Karpas-422 (cell line): Measurements from ENCODE around the gene PTPRC. TPM values are rescaled to one million over a fixed set of nuclear protein-coding genes. Genes with fewer than 3 reads are reported as not detected.
A peak's percentile ranks its signal among the peaks of the same experiment; 100 is the strongest.

Source experiments
- DNase-seq: peaks from one replicate; pipeline ENCODE4 v3.0.0-alpha.2; 2015
- H2AFZ ChIP-seq: fragments of 200-600 bp; sonication (generic); 2 replicates; pipeline ENCODE4 v1.6.1; 2014; ENCODE audit warnings: antibody characterized with exemption, low read length, mixed read lengths
- H3K27ac ChIP-seq: fragments of 200-600 bp; sonication (generic); 2 replicates; pipeline ENCODE4 v1.5.1; 2014; ENCODE audit warnings: mild to moderate bottlenecking, low read length, moderate library complexity
- H3K27me3 ChIP-seq: fragments of 200-600 bp; sonication (generic); 2 replicates; pipeline ENCODE4 v1.6.1; 2014; ENCODE audit warnings: low read length, mixed read lengths
- H3K36me3 ChIP-seq: fragments of 200-600 bp; sonication (generic); 2 replicates; pipeline ENCODE4 v1.6.1; 2014; ENCODE audit warnings: low read length, mixed read lengths; ENCODE audit not compliant: insufficient read depth
- H3K4me1 ChIP-seq: fragments of 200-600 bp; sonication (generic); 2 replicates; pipeline ENCODE4 v1.6.1; 2014; ENCODE audit warnings: mild to moderate bottlenecking, low read length, mixed read lengths
- H3K4me2 ChIP-seq: fragments of 200-600 bp; sonication (generic); 2 replicates; pipeline ENCODE4 v1.6.1; 2014; ENCODE audit warnings: low read length, low read depth, mild to moderate bottlenecking; ENCODE audit not compliant: poor library complexity, severe bottlenecking
- H3K4me3 ChIP-seq: fragments of 200-600 bp; sonication (generic); 2 replicates; pipeline ENCODE4 v1.5.1; 2014; ENCODE audit warnings: mild to moderate bottlenecking, antibody characterized with exemption, low read length, mixed read lengths
- H3K79me2 ChIP-seq: fragments of 200-600 bp; sonication (generic); 2 replicates; pipeline ENCODE4 v1.6.1; 2014; ENCODE audit warnings: mild to moderate bottlenecking, low read length, mixed read lengths
- H3K9ac ChIP-seq: fragments of 200-600 bp; sonication (generic); 2 replicates; pipeline ENCODE4 v1.6.0; 2014; ENCODE audit warnings: low read length
- H3K9me2 ChIP-seq: fragments of 200-600 bp; sonication (generic), shearing (Covaris generic); replicated peaks from 2 replicates; pipeline ENCODE4 v1.6.0; 2014; ENCODE audit warnings: mild to moderate bottlenecking, low read length, moderate library complexity; ENCODE audit not compliant: insufficient read depth
- H3K9me3 ChIP-seq: fragments of 300-700, 200-600 bp; sonication (generic); 2 replicates; pipeline ENCODE4 v1.6.1; 2014; ENCODE audit warnings: low read length, mixed read lengths
- H4K20me1 ChIP-seq: fragments of 200-600 bp; sonication (generic); 2 replicates; pipeline ENCODE4 v1.6.1; 2014; ENCODE audit warnings: mild to moderate bottlenecking, antibody characterized with exemption, low read length, low read depth; ENCODE audit not compliant: insufficient read depth
- total RNA-seq: library from RNA; depleted of rRNA; stranded (reverse); fragments of >200 nt; shearing (Covaris generic); gene quantifications from 2 replicates; pipeline ENCODE4 v1.2.3, GENCODE V29; 2014; ENCODE audit warnings: low replicate concordance

The PTPRC gene
- total RNA-seq, 1 experiment from 2014 or later = 812 TPM

GRCh38 chr1:198640174-198640573 lies 1.3 kb downstream of the PTPRC start:
- Histone ChIP-seq H3K36me3 (peaks cover 37% of the 10 kb centered on the region), H3K4me3 (peak overlapping the region; percentile 61), H4K20me1 (no peaks in the 10 kb centered on the region), H3K9ac (peak overlapping the region; percentile 82), H3K4me2 (peak overlapping the region; percentile 90), H2AFZ (no peak overlapping the region), H3K79me2 (peaks cover 49% of the 10 kb centered on the region), H3K27ac (peak overlapping the region; percentile 99), H3K9me2 (no peaks in the 10 kb centered on the region), H3K27me3 (no peaks in the 10 kb centered on the region), H3K9me3 (no peaks in the 10 kb centered on the region), H3K4me1 (peaks cover 98% of the 10 kb centered on the region)
- DNase-seq = no peak

GRCh38 chr1:198641501-198641900 lies 2.7 kb downstream of the PTPRC start:
- Histone ChIP-seq H3K36me3 (peaks cover 50% of the 10 kb centered on the region), H3K4me1 (peaks cover 98% of the 10 kb centered on the region), H3K9me2 (no peaks in the 10 kb centered on the region), H3K4me2 (peak overlapping the region; percentile 90), H3K4me3 (peak overlapping the region; percentile 61), H3K27ac (peak overlapping the region; percentile 99), H4K20me1 (no peaks in the 10 kb centered on the region), H3K79me2 (peaks cover 62% of the 10 kb centered on the region), H2AFZ (no peak overlapping the region), H3K9me3 (0 out of 2 replicates have a peak, but pooled peaks cover under 1% of the 10 kb centered on the region), H3K27me3 (no peaks in the 10 kb centered on the region), H3K9ac (peak overlapping the region; percentile 82)
- DNase-seq = peak; percentile 89

- Histone ChIP-seq H3K9ac (peak overlapping the region; percentile 82), H3K9me2 (no peaks in the 10 kb centered on the region), H3K4me2 (peak overlapping the region; percentile 90), H3K36me3 (peaks cover 56% of the 10 kb centered on the region), H2AFZ (no peak overlapping the region), H3K4me3 (peak overlapping the region; percentile 61), H3K27ac (peak overlapping the region; percentile 99), H3K9me3 (0 out of 2 replicates have a peak, but pooled peaks cover 2% of the 10 kb centered on the region), H3K27me3 (no peaks in the 10 kb centered on the region), H3K4me1 (peaks cover 98% of the 10 kb centered on the region), H4K20me1 (no peaks in the 10 kb centered on the region), H3K79me2 (peaks cover 68% of the 10 kb centered on the region)
- no peak for DNase-seq
These were observed 3.3 kb downstream of the PTPRC start for GRCh38 chr1:198641966-198642668.

- H3K27me3 ChIP-seq = no peaks in the 10 kb centered on the region
- peak overlapping the region; percentile 90 for H3K4me2 ChIP-seq
- peaks cover 96% of the 10 kb centered on the region for H3K4me1 ChIP-seq
- no peak overlapping the region for H2AFZ ChIP-seq
- peaks cover 63% of the 10 kb centered on the region for H3K36me3 ChIP-seq
- no peak for DNase-seq
- no peaks in the 10 kb centered on the region for H4K20me1 ChIP-seq
- H3K9me2 ChIP-seq = no peaks in the 10 kb centered on the region
- H3K4me3 ChIP-seq = no peak overlapping the region
- H3K9me3 ChIP-seq = 0 out of 2 replicates have a peak, but pooled peaks cover 2% of the 10 kb centered on the region
- peaks cover 75% of the 10 kb centered on the region for H3K79me2 ChIP-seq
- H3K27ac ChIP-seq = peak overlapping the region; percentile 99
- H3K9ac ChIP-seq = no peak overlapping the region
These were observed 4.1 kb downstream of the PTPRC start for GRCh38 chr1:198642983-198643382.

GRCh38 chr1:198643808-198644207 lies 5.0 kb downstream of the PTPRC start:
- peaks cover 71% of the 10 kb centered on the region for H3K36me3 ChIP-seq
- no peaks in the 10 kb centered on the region for H3K9me2 ChIP-seq
- H2AFZ ChIP-seq = no peak overlapping the region
- peak overlapping the region; percentile 5 for H3K9ac ChIP-seq
- H3K27ac ChIP-seq = peak overlapping the region; percentile 99
- H3K4me1 ChIP-seq = peaks cover 96% of the 10 kb centered on the region
- peak overlapping the region; percentile 90 for H3K4me2 ChIP-seq
- DNase-seq = no peak
- no peaks in the 10 kb centered on the region for H3K27me3 ChIP-seq
- no peaks in the 10 kb centered on the region for H4K20me1 ChIP-seq
- 0 out of 2 replicates have a peak, but pooled peaks cover 2% of the 10 kb centered on the region for H3K9me3 ChIP-seq
- 0 out of 2 replicates have a peak overlapping the region, but pooled peaks have one; percentile 2 for H3K4me3 ChIP-seq
- H3K79me2 ChIP-seq = peaks cover 84% of the 10 kb centered on the region

- Histone ChIP-seq H3K27me3 (no peaks in the 10 kb centered on the region), H3K4me3 (no peak overlapping the region), H4K20me1 (no peaks in the 10 kb centered on the region), H3K4me2 (peak overlapping the region; percentile 6), H3K79me2 (peaks cover 84% of the 10 kb centered on the region), H3K36me3 (peaks cover 71% of the 10 kb centered on the region), H3K9me2 (no peaks in the 10 kb centered on the region), H3K27ac (peak overlapping the region; percentile 99), H2AFZ (no peak overlapping the region), H3K9ac (no peak overlapping the region), H3K9me3 (0 out of 2 replicates have a peak, but pooled peaks cover 2% of the 10 kb centered on the region), H3K4me1 (peaks cover 98% of the 10 kb centered on the region)
- no peak for DNase-seq
These were observed 8.2 kb downstream of the PTPRC start for GRCh38 chr1:198647055-198647454.

GRCh38 chr1:198648592-198648991 lies 9.8 kb downstream of the PTPRC start:
- Histone ChIP-seq H2AFZ (no peak overlapping the region), H3K36me3 (peaks cover 68% of the 10 kb centered on the region), H3K9me3 (0 out of 2 replicates have a peak, but pooled peaks cover 2% of the 10 kb centered on the region), H3K4me2 (peak overlapping the region; percentile 86), H3K79me2 (peaks cover 84% of the 10 kb centered on the region), H4K20me1 (no peaks in the 10 kb centered on the region), H3K4me1 (peaks cover 98% of the 10 kb centered on the region), H3K4me3 (no peak overlapping the region), H3K27ac (peak overlapping the region; percentile 99), H3K9me2 (no peaks in the 10 kb centered on the region), H3K9ac (no peak overlapping the region), H3K27me3 (no peaks in the 10 kb centered on the region)
- DNase-seq = no peak

- H3K9me3 ChIP-seq = 0 out of 2 replicates have a peak, but pooled peaks cover 2% of the 10 kb centered on the region
- peak overlapping the region; percentile 63 for H3K9ac ChIP-seq
- DNase-seq = no peak
- H3K4me1 ChIP-seq = peaks cover 98% of the 10 kb centered on the region
- no peaks in the 10 kb centered on the region for H4K20me1 ChIP-seq
- no peaks in the 10 kb centered on the region for H3K9me2 ChIP-seq
- peaks cover 84% of the 10 kb centered on the region for H3K79me2 ChIP-seq
- H2AFZ ChIP-seq = no peak overlapping the region
- no peaks in the 10 kb centered on the region for H3K27me3 ChIP-seq
- peak overlapping the region; percentile 86 for H3K4me2 ChIP-seq
- H3K36me3 ChIP-seq = peaks cover 67% of the 10 kb centered on the region
- H3K4me3 ChIP-seq = no peak overlapping the region
- peak overlapping the region; percentile 99 for H3K27ac ChIP-seq
These were observed 10.6 kb downstream of the PTPRC start for GRCh38 chr1:198649232-198649967.
